SKM-1 treated with dmso at 0.1 percent for 144 hours (cell line): Measurements from ENCODE around the gene GALNT13.
"Not testable (repeated sequence)": the region's sequence is repeated elsewhere in the genome, so short reads cannot be mapped to it uniquely, and the experiment has no call there.

Source experiments
- DNase-seq: peaks from one replicate; lab custom pipeline; 2025; ENCODE audit not compliant: unreplicated experiment; lab: John Stamatoyannopoulos, UW

Gene GALNT13

DNA sequence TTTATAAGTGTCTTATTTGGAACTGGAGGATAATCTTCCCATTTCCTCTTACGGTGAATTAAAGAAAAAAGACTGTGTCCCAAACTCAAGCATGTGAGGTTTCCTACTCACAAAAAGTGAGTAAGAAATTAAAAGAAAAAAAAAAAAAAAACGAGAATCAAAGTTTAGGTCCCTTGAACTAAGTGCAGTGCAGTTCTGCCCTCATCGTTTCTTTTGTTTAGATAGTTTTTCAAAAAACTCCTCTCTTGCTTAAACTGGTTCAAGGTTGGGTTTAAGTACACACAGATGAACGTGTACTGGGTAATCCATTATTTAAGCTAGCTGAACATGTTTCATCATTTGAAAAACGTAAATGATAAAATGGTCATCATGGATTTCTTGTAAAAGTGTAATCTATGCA is 590.9 kb downstream of the GALNT13 start:
- no peak for DNase-seq

DNA sequence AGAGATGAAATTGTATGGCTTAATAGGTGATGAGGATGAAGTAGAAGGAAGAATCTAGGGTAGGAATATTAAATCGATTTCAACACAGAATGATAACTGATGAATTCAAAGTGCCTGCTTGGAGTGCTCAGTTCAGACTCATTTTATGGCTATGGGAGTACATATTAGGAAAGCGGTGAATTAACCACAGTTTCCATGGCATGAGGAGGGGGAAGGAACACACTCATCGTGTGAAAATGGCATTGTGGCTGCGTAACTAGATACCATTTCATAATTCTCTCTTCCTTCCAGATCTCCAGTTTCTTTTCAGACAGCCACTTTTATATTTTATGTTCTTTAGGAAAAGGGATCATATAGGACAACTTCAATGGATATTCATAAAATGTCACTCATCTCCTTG is 594.5 kb downstream of the GALNT13 start:
- no peak for DNase-seq

DNA sequence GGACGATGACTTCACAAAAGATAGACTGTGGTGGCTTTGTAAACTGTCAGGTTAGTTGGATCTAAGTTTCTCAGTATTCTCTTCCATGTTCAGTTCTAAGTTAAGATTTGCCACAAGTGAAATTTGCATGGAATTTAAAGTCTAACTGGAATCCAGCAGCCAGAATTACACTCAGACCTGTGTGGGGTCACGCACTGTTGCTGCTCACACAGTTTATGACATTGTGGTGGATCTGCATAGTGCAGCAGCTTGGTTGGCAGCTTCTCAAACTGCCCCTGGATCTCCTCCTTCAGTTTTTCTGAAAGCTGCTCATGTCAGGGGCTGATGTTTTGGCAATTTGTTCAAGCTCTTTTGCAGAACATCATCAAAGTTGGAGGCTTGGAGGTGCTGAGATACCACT is 598.7 kb downstream of the GALNT13 start:
- no peak for DNase-seq

DNA sequence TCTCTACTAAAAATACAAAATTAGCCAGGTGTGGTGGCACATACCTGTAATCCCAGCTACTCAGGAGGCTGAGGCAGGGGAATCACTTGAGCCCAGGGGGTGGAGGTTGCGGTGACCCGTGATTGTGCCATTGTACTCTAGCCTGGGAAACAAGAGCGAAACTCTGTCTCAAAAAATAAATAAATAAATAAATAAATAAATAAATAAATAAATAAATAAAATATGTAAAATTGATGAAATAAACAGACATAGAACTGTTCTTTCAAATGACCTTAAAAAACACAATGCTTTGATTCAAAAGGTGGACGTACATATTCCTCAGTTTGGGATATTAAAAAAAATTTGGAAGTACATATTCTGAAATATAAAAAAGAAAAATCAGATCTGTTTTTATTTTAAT is 599.8 kb downstream of the GALNT13 start:
- DNase-seq, result not testable (repeated sequence)

DNA sequence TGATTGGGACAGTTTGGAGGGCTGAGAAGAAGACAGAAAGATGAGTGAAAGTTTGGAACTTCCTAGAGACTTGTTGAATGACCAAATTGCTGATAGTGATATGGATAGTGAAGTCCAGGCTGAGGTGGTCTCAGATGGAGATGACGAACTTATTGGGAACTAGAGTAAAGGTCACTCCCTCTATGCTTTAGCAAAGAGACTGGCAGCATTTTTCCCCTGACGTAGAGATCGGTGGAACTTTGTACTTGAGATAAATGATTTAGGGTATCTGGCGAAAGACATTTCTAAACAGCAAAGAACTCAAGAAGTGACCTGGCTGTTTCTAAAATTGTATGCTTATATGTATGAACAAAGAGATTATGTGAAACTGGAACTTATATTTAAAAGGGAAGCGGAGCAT is 605.6 kb downstream of the GALNT13 start:
- DNase-seq, result no peak

DNA sequence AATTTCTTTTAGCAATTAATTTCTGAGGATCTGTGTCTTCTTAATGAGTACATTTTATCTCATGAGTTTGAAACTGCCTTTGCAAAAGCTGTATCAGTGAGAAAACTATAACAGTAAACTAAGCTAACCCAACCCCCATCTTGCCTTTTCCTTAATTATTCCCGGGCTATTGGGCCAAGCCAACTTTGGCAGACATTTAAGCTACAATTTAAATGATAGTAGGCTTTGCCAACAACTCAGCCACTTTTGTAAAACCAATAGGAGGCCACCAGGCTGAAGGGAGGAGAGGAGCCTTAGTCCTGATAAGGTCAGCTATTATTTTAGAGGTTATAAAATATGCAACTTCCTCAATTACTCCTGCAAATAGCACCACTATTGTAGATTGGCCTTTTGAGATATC is 608.8 kb downstream of the GALNT13 start:
- no peak for DNase-seq

DNA sequence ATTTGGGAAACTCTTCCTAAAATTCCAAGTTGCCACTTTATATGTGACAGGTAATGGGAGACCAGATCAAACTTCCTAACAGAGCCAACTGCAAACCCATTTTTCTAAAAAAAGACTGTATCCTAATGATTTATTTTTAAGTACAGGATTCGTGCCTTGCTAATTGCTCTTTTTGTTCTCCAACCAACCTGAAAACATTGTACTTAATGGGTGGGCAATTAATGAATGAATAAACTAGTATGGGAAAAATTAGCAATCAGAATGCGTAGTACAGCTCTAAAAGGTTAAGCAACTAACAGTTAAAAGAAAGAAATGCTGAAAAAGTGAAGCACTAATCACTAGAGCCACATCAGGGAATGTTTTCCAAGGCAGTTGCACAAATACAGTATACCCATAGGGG is 609.6 kb downstream of the GALNT13 start:
- DNase-seq, result no peak

DNA sequence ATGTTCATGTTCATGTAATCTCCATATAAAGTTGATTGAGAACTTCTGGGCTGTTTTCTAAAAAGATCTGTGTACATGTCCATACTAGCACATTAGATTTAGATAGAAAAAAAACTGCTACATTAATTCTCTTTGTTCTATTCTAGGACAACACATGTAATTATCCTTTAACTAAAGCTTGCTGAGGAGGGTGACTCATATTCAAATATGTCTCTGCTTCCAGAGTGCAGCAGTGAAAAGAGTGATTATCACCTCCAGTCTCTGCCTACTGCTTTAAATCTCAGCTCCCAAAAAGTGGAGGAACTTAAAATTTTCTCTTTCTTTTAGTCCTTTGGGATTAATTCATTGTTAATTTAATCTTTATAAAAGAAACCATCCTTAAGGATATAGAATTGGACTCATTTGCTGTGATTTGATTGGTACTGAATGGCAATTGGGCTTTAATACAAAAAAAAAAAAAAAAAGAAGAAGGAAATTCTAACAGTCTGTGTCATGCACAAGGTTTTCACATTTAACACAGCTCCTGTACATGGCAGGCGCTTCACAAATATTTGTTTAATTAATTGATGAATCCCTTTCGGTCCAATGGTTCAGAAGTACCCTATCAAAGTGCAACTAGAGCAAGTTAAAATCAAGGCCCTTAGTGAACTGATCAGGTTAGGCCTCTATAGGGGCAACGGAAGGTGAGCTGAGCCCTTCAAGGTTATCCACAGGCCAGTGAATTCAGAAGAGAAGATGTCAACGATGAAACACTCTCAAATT is 612.8 kb downstream of the GALNT13 start:
- no peak for DNase-seq

DNA sequence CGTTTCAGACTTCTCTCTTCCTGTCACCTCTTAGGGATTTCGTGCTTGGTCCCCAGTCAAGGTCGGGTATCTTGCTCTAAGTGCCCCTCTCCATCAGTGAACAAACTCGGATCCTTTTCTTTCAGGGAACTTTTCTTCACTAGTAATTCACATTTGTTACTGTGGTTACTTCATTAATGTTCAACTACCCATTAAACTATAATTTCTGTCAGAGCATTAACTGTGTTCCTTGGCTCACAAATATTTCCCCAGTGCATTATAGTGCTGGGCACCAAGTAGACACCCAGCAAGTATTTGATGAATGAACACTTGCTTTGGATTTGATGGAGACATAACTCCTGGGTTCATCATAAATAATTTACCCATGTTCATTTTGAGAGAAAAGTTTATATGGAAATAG is 617.1 kb downstream of the GALNT13 start:
- DNase-seq, result no peak

DNA sequence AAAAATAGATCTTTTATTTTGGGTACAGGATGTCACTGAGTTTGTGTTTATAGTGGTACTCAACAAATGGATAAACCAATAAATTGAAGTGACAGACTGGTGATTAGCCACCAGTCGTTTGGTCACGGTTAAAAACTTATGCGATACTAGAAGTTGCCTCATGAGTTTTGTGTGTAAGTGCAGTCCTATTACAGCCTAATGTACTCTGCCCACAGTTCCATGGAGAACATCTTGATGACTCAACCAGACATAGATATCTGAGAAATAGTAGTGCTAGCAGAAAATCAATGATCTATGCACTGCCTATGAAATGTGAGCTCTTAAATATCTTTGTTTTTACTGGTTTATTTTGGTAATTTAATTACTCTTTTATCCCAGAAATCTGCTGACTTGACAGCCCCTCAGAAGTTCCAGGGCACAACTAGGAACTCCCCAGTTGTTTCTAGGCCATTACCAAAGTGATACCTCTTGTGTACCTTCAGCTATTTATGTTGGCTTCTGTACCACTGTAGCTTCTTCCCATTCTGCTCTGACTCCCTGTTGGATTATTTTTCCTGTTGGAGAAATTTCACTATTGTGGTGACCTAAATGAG is 617.6 kb downstream of the GALNT13 start:
- DNase-seq, result no peak

DNA sequence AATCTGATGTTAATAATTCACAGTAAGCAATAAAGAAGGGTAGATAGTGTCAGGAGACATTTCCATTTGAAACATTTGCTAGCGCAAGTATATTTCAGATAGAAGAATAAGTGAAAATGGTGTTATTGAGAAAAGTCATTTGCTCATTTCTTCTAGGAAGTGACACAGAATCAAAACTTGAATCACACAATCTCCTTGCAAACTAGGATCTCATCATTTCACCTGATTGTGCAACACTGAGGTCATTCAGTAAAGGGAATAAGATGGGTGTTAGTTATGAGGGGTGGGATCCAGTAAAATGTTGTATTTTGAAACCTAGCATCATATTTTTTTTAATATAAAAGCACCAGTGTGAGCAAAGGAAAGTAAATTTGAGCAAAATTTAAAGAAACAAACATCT is 618.8 kb downstream of the GALNT13 start:
- no peak for DNase-seq

DNA sequence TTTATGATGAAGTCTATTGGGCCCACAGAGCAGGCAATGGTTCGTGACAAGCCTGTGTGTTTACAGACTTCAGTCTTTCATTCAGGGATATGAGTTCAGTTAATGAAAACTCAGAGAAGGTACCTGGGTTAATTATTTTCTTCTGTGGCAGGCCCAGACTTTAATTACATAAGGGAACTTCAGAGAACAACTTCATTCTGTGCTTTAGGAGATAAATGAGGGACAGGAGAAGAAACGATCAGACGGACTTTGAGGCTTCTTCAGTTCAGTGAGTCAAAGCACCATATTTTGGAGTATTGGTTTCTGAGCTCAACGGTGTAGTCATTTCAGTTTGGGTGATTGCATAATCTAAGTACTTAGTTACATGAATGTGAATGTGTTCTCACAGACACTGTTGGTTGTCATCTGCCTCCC is 623.7 kb downstream of the GALNT13 start:
- DNase-seq, result no peak

DNA sequence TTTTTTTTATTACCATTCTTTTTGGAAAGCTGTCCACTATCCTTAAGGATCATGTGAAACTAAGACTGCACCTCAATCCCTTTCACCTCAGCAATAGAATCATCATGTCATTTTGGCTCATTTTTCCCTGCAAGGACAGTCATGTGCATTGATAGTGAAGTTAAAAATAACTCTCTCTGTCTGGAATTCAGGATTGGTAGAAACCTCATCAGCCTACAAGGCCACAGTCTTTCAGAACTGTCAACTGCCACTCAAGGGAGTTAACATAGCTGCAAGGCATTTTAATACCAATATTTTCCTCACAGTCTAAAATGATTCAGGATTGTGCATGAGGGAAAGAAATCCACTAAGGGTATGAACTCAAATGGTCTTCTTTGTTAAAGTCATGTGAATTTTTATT is 625.3 kb downstream of the GALNT13 start:
- no peak for DNase-seq
